ENCODE results near the gene LRP1. TPM values are rescaled to one million over a fixed set of nuclear protein-coding genes. Genes with fewer than 3 reads are reported as not detected.
A peak's percentile ranks its signal among the peaks of the same experiment; 100 is the strongest.

The LRP1 gene
- total and polyA plus RNA-seq, 2 of the 13 experiments (the other 11 are each of a cell fraction or from before 2014, with no cell fraction given) = 14.7 to 30.8 TPM

- TF ChIP-seq, protein P1, sequence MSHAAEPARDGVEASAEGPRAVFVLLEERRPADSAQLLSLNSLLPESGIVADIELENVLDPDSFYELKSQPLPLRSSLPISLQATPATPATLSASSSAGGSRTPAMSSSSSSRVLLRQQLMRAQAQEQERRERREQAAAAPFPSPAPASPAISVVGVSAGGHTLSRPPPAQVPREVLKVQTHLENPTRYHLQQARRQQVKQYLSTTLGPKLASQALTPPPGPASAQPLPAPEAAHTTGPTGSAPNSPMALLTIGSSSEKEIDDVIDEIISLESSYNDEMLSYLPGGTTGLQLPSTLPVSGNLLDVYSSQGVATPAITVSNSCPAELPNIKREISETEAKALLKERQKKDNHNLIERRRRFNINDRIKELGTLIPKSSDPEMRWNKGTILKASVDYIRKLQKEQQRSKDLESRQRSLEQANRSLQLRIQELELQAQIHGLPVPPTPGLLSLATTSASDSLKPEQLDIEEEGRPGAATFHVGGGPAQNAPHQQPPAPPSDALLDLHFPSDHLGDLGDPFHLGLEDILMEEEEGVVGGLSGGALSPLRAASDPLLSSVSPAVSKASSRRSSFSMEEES (CRISPR knock-in tag; IDR thresholded peaks at IDR 0.05) = peak; percentile 78
- peak; percentile 39; the same call in 1 of the 2 replicates for TF ChIP-seq TBX2 (CRISPR knock-in tag; IDR thresholded peaks at IDR 0.05; ENCODE audit: borderline replicate concordance)
- TF ChIP-seq ZBTB42 (CRISPR knock-in tag; IDR thresholded peaks at IDR 0.05) = no peak
- TF ChIP-seq ZMYM3 (CRISPR knock-in tag; IDR thresholded peaks at IDR 0.05) = peak; percentile 23; the same call in 1 of the 2 replicates
- TF ChIP-seq, protein P2, sequence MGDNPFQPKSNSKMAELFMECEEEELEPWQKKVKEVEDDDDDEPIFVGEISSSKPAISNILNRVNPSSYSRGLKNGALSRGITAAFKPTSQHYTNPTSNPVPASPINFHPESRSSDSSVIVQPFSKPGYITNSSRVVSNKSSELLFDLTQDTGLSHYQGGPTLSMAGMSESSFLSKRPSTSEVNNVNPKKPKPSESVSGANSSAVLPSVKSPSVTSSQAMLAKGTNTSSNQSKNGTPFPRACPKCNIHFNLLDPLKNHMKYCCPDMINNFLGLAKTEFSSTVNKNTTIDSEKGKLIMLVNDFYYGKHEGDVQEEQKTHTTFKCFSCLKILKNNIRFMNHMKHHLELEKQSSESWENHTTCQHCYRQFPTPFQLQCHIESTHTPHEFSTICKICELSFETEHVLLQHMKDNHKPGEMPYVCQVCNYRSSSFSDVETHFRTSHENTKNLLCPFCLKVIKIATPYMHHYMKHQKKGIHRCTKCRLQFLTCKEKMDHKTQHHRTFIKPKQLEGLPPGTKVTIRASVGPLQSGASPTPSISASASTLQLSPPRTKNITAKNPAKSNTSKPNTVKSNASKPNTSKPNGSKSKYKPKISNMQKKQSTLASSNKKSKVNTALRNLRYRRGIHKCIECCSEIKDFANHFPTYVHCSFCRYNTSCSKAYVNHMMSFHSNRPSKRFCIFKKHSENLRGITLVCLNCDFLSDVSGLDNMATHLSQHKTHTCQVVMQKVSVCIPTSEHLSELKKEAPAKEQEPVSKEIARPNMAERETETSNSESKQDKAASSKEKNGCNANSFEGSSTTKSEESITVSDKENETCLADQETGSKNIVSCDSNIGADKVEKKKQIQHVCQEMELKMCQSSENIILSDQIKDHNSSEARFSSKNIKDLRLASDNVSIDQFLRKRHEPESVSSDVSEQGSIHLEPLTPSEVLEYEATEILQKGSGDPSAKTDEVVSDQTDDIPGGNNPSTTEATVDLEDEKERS (CRISPR knock-in tag; IDR thresholded peaks at IDR 0.05) = no peak
- TF ChIP-seq ZBTB7B (CRISPR knock-in tag; IDR thresholded peaks at IDR 0.05) = peak; percentile 81; the same call in 1 of the 2 replicates
- no peak for TF ChIP-seq ZNF780A (CRISPR knock-in tag; IDR thresholded peaks at IDR 0.05)
- TF ChIP-seq ZNF431 (CRISPR knock-in tag; IDR thresholded peaks at IDR 0.05; ENCODE audit: borderline replicate concordance, low read depth) = no peak
- no peak for TF ChIP-seq MXD1 (CRISPR knock-in tag; IDR thresholded peaks at IDR 0.05)
- TF ChIP-seq, protein P3, sequence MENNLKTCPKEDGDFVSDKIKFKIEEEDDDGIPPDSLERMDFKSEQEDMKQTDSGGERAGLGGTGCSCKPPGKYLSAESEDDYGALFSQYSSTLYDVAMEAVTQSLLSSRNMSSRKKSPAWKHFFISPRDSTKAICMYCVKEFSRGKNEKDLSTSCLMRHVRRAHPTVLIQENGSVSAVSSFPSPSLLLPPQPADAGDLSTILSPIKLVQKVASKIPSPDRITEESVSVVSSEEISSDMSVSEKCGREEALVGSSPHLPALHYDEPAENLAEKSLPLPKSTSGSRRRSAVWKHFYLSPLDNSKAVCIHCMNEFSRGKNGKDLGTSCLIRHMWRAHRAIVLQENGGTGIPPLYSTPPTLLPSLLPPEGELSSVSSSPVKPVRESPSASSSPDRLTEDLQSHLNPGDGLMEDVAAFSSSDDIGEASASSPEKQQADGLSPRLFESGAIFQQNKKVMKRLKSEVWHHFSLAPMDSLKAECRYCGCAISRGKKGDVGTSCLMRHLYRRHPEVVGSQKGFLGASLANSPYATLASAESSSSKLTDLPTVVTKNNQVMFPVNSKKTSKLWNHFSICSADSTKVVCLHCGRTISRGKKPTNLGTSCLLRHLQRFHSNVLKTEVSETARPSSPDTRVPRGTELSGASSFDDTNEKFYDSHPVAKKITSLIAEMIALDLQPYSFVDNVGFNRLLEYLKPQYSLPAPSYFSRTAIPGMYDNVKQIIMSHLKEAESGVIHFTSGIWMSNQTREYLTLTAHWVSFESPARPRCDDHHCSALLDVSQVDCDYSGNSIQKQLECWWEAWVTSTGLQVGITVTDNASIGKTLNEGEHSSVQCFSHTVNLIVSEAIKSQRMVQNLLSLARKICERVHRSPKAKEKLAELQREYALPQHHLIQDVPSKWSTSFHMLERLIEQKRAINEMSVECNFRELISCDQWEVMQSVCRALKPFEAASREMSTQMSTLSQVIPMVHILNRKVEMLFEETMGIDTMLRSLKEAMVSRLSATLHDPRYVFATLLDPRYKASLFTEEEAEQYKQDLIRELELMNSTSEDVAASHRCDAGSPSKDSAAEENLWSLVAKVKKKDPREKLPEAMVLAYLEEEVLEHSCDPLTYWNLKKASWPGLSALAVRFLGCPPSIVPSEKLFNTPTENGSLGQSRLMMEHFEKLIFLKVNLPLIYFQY (CRISPR knock-in tag; IDR thresholded peaks at IDR 0.05; ENCODE audit: borderline replicate concordance) = peak; percentile 21; the same call in 1 of the 2 replicates
- peak in 1 of 2 experiments; percentile 28; a peak in 1 of 4 replicates for TF ChIP-seq KLF16 (CRISPR knock-in tag; IDR thresholded peaks at IDR 0.05)
- TF ChIP-seq SOX5 (CRISPR knock-in tag; IDR thresholded peaks at IDR 0.05; ENCODE audit: borderline replicate concordance) = peak; percentile 81
- TF ChIP-seq HOXA9 (CRISPR knock-in tag; IDR thresholded peaks at IDR 0.05; ENCODE audit: borderline replicate concordance) = no peak
- peak; percentile 75 for TF ChIP-seq FOXO1 (CRISPR knock-in tag; IDR thresholded peaks at IDR 0.05)
- TF ChIP-seq EP300 (IDR thresholded peaks at IDR 0.05; ENCODE audit: low read depth in 2 of 2, low read length in 2 of 2) = peak in 1 of 2 experiments; percentile 73; a peak in 2 of 4 replicates
- TF ChIP-seq EP300 (CRISPR knock-in tag; IDR thresholded peaks at IDR 0.05; ENCODE audit: borderline replicate concordance) = no peak
- TF ChIP-seq ZNF749 (CRISPR knock-in tag; IDR thresholded peaks at IDR 0.05; ENCODE audit: borderline replicate concordance) = no peak
- TF ChIP-seq, protein P4, sequence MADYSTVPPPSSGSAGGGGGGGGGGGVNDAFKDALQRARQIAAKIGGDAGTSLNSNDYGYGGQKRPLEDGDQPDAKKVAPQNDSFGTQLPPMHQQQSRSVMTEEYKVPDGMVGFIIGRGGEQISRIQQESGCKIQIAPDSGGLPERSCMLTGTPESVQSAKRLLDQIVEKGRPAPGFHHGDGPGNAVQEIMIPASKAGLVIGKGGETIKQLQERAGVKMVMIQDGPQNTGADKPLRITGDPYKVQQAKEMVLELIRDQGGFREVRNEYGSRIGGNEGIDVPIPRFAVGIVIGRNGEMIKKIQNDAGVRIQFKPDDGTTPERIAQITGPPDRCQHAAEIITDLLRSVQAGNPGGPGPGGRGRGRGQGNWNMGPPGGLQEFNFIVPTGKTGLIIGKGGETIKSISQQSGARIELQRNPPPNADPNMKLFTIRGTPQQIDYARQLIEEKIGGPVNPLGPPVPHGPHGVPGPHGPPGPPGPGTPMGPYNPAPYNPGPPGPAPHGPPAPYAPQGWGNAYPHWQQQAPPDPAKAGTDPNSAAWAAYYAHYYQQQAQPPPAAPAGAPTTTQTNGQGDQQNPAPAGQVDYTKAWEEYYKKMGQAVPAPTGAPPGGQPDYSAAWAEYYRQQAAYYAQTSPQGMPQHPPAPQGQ (CRISPR knock-in tag; IDR thresholded peaks at IDR 0.05; ENCODE audit: borderline replicate concordance) = no peak
These were observed 2.7 kb downstream of the LRP1 start (continued) for GRCh38 chr12:57130941-57131340.

All from HepG2 (cell line).